IPS-18c (cell line): ENCODE results near the gene PCOLCE2.
"Not testable (repeated sequence)": the region's sequence is repeated elsewhere in the genome, so short reads cannot be mapped to it uniquely, and the experiment has no call there.

Source experiments
- H3K4me3 ChIP-seq: 2 replicates; pipeline ENCODE4 v1.7.0; 2013; ENCODE audit warnings: low read depth, mild to moderate bottlenecking, low read length, moderate library complexity; ENCODE audit not compliant: insufficient read depth
- H3K9me3 ChIP-seq: one replicate; pipeline ENCODE4 v1.6.1; 2013; ENCODE audit warnings: mild to moderate bottlenecking, low read length, moderate library complexity; ENCODE audit not compliant: control insufficient read depth, insufficient read depth

PCOLCE2 gene

GRCh38 chr3:142881445-142882224 lies 7.2 kb downstream of the PCOLCE2 start:
- Histone ChIP-seq H3K9me3 (no peaks in the 10 kb centered on the region), H3K4me3 (no peak overlapping the region)

- Histone ChIP-seq H3K9me3 (no peaks in the 10 kb centered on the region), H3K4me3 (no peak overlapping the region)
Observed at GRCh38 chr3:142878649-142879300, 10.1 kb downstream of the PCOLCE2 start.

- Histone ChIP-seq H3K4me3 (no peak overlapping the region), H3K9me3 (no peaks in the 10 kb centered on the region)
Observed at GRCh38 chr3:142876417-142876816, 12.5 kb downstream of the PCOLCE2 start.

DNA sequence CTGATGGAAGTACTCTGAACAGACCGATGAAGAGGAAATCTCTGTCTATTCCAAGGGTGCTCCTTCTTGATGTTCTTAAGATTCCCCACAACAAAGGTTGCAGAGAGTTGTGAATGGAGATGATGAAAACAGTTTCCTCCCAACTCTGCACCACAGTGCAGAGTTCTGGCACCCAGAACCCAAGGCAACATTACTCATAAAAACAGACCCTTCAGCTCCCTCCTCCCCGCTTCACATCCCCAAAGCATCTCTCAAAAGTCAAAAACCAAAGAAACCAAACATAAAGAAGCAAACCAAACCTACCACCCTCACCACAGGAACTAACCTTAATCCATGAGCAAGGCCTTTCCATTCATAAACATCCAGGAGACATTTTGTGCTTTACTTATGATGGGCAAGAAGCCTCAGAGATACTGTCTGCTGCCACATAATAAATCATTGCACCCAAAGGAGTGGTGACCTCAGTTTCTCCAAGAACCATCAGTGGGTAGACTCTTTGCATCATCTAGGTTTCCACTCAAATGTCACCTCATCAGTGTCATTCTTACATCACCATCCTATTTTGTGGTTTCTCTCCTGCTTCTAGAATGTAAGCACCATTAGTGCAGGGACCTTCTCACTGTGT lies 13.2 kb downstream of the PCOLCE2 start:
- H3K4me3 ChIP-seq: no peak overlapping the region
- no peaks in the 10 kb centered on the region for H3K9me3 ChIP-seq

DNA sequence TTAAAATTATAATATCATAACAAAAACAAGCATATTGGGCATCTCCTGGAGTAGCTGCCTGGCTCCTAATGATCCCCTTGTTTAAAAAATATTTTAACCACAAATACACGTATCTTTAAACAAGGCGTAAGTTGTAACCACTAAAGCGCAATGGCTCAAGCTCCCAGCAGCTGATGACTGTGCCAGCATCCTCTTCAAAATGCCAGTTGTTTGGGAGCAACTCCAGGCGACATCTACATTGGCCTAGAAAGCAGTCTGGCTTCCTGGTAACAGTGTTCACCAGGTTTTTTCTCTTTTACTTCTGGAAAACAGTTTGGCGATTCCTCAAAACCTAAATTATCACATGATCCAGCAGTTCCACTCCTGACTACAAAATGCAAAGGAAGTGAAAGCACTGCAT lies 13.8 kb downstream of the PCOLCE2 start:
- H3K4me3 ChIP-seq: no peak overlapping the region
- no peaks in the 10 kb centered on the region for H3K9me3 ChIP-seq

GRCh38 chr3:142868382-142868781 lies 20.5 kb downstream of the PCOLCE2 start:
- not testable (repeated sequence) for H3K9me3 ChIP-seq, H3K4me3 ChIP-seq

DNA sequence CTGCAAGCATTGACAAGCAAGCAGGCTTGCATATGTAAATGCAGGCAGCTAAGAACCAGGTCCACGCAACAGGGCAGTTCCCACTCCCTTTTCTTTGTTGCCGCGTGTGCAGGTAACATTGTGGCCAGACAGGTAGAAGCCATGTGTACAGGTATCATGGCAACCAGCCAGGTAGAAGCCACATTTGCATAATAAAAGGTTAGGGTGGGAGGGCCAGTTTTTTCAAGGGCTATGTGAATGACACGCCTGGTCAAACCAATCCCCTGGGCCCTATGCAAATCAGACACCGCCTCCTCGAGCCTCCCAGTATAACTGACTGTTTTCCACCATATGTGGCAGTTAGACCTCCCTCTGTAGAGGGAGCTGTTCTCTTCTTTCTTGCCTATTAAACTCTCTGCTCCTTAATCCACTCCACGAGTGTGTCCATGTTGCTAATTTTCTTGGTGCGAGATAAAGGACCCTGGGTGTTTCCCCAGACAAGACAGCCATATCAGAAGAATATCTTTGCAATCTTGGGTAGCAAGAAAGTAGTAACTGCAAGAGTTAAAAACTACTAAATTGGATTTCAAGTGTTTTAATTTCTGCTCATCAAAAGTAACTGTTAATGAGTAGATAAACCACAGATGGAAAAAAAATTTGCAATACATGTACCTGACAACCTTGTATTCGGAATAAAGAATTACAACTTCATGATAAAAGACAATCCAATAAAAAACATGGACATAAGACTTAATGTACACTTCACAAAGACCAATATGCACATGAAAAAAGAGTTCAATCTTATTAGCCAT lies 21.8 kb downstream of the PCOLCE2 start:
- Histone ChIP-seq H3K4me3 (no peak overlapping the region), H3K9me3 (no peaks in the 10 kb centered on the region)

DNA sequence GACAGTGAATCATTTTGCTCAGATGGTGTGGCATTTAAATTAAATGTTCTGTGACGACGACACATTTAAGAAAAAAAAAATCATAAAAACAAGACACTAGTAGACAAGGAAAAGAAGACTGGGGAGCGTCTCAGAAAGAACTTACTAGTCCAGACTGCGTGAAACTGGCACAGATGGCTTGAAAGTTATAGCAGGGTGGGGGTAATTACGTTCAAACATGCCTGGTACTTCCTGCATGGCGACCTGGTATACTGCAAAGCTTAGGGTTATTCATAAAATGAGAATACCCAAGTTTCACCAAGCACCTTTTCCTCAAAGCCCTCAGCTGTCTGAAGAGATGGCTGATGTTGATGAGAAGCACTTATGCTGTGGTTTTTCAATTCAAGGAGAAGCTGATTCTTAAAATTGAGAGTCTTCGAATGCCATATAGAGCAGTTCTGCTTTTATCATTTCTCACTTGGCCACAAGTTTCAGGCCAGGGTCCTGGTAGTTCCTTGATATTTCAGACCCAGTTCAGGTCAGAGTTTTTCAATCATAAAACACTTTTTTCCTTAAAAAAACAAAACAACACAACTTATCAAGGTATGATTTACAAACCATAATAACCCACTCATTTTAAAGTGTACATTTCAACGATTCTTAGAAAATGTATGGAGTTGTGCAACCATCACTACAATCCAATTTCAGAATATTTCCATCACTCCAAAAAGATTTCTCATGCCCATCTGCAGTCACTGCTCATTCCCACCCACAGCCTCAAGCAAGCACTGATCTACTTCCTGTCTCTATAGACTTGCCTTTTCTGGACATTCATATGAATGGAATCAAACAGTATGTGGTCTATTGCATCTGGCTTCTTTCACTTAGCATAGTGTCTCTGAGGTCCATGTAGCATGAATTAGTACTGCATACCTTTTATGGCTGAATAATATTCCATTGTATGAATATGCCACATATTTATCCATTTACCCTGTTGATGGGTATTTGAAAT lies 24.7 kb downstream of the PCOLCE2 start:
- Histone ChIP-seq H3K4me3 (no peak overlapping the region), H3K9me3 (no peaks in the 10 kb centered on the region)

DNA sequence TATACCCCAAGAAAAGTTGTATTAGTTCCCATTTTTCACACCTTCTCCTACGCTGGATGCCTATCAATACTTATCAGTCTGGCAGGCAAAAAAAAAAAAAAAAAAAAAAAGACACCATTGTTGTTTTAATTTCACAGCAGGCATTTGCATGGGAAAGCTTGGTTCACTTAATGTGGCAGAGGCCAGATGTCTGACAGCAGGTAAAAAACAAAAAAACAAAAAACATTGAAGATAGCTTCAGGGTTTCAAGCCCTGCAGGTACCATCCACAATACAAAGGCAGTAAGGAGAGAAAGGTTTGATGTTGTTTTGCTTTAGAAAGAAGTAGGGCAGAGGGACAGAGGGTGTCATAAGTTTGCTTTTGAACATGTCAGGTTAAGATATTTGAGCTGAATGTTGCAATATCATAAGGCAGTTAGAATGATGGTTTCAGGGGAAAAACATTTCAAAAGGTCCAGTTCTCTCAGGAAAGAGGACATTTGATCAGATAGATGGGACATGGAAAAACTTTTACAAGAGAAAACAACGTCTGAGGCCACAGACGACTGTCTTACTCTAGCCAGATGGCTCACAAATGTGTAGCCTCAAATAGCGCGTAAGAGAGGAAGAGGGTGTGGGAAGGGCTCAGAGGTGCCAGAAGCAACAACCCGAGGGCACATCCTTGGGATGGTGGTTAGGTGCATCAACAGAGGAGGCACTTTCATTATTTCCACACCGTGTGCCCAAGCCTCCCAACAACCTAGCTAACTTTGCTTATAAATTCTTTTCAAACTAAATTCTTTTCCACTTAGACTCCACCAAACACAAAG lies 25.7 kb downstream of the PCOLCE2 start:
- H3K4me3 ChIP-seq: no peak overlapping the region

DNA sequence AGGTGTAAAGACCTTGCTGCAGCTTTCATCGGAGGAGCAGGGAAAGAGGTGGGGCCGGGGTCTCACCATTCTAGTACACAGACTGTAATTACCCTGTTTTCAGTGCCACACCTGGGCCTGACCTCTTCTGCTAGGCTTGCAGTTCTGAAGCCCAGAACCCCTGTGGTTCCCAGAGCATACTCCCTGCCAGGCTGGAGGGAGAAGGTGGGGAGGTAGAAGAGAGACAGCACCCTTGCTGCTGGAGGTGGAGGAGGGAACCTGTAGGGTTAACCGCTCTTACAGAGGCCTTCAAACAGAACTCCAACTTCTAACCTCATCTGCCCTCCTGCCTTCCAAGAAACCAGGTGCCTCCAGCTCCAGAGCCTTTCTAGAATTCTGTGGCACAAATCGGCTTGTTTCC lies 27.0 kb downstream of the PCOLCE2 start:
- Histone ChIP-seq H3K9me3 (no peaks in the 10 kb centered on the region), H3K4me3 (no peak overlapping the region)

More for the DNA sequence above, 25.7 kb downstream of the PCOLCE2 start:
- no peaks in the 10 kb centered on the region for H3K9me3 ChIP-seq

GRCh38 chr3:142858043-142858442 lies 30.8 kb downstream of the PCOLCE2 start:
- H3K4me3 ChIP-seq: no peak overlapping the region
- H3K9me3 ChIP-seq: no peaks in the 10 kb centered on the region

DNA sequence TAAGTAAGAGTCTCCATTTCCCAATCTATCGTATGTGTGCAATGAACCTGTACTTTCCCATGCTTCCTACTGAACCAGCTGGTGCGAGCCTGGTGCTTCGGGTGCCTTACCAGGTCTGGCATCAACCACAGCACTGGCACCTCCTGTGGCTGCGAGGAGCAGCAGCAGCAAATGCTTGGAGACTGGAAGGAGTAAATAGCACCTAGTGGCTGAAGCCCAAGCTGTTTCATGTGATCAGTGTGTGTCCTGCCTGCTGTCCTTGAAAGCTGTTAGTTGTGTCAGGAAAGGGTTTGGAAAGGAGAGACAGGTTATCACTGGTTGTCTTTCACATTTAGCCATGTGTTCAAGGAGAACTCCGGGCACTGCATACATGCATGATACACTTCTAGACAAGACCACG lies 31.8 kb downstream of the PCOLCE2 start:
- no peaks in the 10 kb centered on the region for H3K9me3 ChIP-seq
- H3K4me3 ChIP-seq: no peak overlapping the region

DNA sequence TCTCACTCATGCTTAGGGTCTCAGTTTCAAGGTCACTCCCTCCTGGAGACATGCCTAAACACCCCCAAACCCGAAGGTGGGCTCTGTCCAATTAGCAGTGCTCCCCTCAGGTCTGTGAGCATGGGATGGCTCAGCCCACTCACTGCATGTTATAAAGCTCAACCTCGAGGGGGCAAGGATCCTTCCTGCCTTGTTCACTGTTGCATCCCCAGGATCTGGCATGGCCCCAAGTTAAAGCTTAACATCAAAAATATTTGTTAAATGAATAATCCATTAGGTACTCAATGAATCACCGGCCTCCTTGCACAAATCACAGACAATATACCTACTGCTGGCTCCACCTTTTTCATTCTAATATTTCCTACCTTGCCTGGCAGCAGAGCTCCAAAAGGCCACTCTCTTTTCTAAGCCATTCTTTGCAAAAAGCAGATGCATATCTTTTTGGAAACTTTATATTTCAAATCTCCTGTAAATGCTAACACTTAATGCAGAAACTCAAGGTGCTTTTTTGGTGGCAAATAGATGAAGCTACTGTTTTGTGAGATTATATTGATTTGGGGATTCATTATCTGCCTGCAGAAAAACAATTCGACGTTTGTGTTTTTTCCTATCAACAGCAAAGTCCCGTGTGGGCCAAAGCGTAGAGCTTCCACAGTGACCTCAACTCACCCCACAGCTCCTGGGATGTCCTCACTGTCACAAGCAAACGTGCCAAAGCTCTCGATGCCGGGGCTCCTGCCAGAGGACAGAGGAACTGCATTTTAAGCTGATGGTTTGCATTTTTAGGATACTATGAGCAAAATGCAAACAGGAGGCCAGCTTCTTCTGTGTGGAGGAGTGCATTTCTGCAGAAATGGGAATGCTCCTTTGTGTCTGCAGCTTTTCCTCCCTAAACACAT lies 35.4 kb downstream of the PCOLCE2 start:
- H3K4me3 ChIP-seq: no peak overlapping the region
- H3K9me3 ChIP-seq: no peaks in the 10 kb centered on the region

- Histone ChIP-seq H3K4me3 (no peak overlapping the region), H3K9me3 (no peaks in the 10 kb centered on the region)
Observed at GRCh38 chr3:142852009-142852408, 36.9 kb downstream of the PCOLCE2 start.

DNA sequence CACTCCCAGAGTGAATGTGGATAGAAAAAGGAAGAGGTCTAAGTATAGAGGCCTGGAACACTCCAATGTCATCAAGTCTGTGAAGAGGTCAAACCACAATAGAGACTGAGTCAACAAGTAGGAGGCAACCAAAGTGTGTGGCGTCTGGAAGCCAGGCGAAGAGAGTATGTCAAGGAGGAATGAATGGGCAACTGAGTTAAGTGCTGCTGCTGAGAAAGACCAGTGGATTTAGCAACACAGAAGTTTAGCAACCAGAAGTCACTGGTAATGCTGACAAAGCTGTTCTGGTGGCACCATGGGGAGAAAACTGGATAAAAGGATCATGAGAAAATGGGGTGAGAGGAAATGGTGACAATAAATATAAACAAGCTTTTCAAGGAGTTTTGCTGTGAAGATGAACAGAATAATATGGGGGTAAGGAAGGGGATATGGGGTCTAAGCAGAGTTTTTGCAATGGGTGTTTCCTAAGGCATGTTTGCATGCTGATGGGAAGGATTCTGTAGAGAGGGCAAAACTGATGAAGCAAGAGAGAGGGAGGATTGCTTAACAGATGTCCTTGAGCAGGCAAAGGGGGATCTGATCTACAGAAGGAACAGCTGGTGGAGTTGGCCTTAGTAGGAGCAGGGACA lies 38.4 kb downstream of the PCOLCE2 start:
- Histone ChIP-seq H3K9me3 (no peaks in the 10 kb centered on the region), H3K4me3 (no peak overlapping the region)
